Ishikawa (cell line): ENCODE results near the gene KIAA1671.

ENCODE experiments used
- CEBPB ChIP-seq: IDR thresholded peaks from 2 replicates; pipeline ENCODE4 v1.6.1; 2012
- CREB1 ChIP-seq: IDR thresholded peaks from 2 replicates; pipeline ENCODE4 v1.6.1; 2012; ENCODE audit warnings: low read depth
- EGR1 ChIP-seq: IDR thresholded peaks from 2 replicates; pipeline ENCODE4 v1.6.1; 2012
- EP300 ChIP-seq: IDR thresholded peaks from 2 replicates; pipeline ENCODE4 v1.6.1; 2012; ENCODE audit warnings: borderline replicate concordance
- FOXM1 ChIP-seq: IDR thresholded peaks from 2 replicates; pipeline ENCODE4 v1.6.1; 2012; ENCODE audit warnings: low read depth, borderline replicate concordance
- NFIC ChIP-seq: IDR thresholded peaks from 2 replicates; pipeline ENCODE4 v1.6.1; 2012
- RAD21 ChIP-seq: IDR thresholded peaks from 2 replicates; pipeline ENCODE4 v1.6.1; 2012; ENCODE audit warnings: low read depth
- TAF1 ChIP-seq: IDR thresholded peaks from 2 replicates; pipeline ENCODE4 v1.6.1; 2012; ENCODE audit warnings: low read depth, mild to moderate bottlenecking
- TCF12 ChIP-seq: IDR thresholded peaks from 2 replicates; pipeline ENCODE4 v1.6.1; 2012; ENCODE audit warnings: low read depth
- TEAD4 ChIP-seq: IDR thresholded peaks from 2 replicates; pipeline ENCODE4 v1.6.1; 2012
- YY1 ChIP-seq: IDR thresholded peaks from 2 replicates; pipeline ENCODE4 v1.6.1; 2012; ENCODE audit warnings: low read depth
- ZBTB7A ChIP-seq: IDR thresholded peaks from 2 replicates; pipeline ENCODE4 v1.6.1; 2012; ENCODE audit warnings: low read depth
- TF ChIP-seq, protein P1 (sequence below): IDR thresholded peaks from 2 replicates; pipeline ENCODE4 v1.6.1; 2012; ENCODE audit warnings: low read depth, mild to moderate bottlenecking
- TF ChIP-seq, protein P2 (sequence below): IDR thresholded peaks from 2 replicates; pipeline ENCODE4 v1.6.1; 2012
- TF ChIP-seq, protein P3 (sequence below): IDR thresholded peaks from 2 replicates; pipeline ENCODE4 v1.6.1; 2012

KIAA1671 gene

DNA sequence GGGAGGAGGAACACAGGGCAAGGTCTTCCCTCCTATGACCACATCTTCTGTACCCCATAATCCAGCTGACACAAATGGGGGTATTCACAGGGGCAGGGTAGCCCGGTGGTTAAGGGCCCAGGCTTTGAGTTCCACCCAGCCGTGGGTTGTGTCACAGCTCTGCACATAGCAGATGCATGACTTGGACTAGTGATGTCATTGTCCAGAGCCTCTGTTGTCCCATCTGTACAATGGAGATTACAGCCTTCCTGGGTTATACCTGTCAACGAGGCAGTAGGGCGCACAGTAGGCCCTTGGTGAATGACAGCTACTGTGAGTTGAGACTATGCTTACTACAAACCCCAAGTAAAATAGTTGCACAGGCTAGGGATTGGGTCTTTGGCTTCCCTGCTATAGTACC lies 147.9 kb downstream of the KIAA1671 start:
- TF ChIP-seq EP300 (no peak), CEBPB (no peak), RAD21 (no peak), TEAD4 (no peak), EGR1 (no peak), ZBTB7A (no peak), FOXM1 (no peak), TAF1 (no peak), CREB1 (no peak), TCF12 (no peak), NFIC (no peak), YY1 (no peak)
- TF ChIP-seq, protein P1, sequence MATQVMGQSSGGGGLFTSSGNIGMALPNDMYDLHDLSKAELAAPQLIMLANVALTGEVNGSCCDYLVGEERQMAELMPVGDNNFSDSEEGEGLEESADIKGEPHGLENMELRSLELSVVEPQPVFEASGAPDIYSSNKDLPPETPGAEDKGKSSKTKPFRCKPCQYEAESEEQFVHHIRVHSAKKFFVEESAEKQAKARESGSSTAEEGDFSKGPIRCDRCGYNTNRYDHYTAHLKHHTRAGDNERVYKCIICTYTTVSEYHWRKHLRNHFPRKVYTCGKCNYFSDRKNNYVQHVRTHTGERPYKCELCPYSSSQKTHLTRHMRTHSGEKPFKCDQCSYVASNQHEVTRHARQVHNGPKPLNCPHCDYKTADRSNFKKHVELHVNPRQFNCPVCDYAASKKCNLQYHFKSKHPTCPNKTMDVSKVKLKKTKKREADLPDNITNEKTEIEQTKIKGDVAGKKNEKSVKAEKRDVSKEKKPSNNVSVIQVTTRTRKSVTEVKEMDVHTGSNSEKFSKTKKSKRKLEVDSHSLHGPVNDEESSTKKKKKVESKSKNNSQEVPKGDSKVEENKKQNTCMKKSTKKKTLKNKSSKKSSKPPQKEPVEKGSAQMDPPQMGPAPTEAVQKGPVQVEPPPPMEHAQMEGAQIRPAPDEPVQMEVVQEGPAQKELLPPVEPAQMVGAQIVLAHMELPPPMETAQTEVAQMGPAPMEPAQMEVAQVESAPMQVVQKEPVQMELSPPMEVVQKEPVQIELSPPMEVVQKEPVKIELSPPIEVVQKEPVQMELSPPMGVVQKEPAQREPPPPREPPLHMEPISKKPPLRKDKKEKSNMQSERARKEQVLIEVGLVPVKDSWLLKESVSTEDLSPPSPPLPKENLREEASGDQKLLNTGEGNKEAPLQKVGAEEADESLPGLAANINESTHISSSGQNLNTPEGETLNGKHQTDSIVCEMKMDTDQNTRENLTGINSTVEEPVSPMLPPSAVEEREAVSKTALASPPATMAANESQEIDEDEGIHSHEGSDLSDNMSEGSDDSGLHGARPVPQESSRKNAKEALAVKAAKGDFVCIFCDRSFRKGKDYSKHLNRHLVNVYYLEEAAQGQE = no peak
- TF ChIP-seq, protein P2, sequence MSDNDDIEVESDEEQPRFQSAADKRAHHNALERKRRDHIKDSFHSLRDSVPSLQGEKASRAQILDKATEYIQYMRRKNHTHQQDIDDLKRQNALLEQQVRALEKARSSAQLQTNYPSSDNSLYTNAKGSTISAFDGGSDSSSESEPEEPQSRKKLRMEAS = no peak
- TF ChIP-seq, protein P3, sequence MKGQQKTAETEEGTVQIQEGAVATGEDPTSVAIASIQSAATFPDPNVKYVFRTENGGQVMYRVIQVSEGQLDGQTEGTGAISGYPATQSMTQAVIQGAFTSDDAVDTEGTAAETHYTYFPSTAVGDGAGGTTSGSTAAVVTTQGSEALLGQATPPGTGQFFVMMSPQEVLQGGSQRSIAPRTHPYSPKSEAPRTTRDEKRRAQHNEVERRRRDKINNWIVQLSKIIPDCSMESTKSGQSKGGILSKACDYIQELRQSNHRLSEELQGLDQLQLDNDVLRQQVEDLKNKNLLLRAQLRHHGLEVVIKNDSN = no peak

DNA sequence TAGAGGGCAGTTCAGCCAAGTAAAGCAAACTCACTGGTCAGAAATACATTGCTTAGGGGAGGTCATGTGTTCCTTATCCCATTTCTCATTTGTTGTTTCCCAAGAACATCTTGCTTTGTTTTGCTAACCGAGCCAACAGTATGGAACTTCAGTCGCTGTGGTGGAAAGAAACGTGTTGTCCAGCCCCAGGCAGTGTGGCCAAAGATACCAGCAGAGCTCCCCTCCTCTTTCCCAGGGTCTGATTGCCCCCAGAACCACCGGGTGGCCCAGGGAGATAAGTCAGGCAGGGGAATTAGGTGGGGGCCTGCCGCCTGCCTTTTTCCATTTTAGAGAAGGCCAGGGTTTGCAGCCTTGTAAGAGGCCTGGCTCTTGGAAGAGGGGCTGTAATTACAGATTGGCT lies 148.4 kb downstream of the KIAA1671 start:
- TF ChIP-seq TAF1 = no peak
- no peak for TF ChIP-seq FOXM1
- no peak for TF ChIP-seq TCF12
- TF ChIP-seq, protein P1 = no peak
- TF ChIP-seq TEAD4 = no peak
- TF ChIP-seq, protein P2 = no peak
- no peak for TF ChIP-seq EP300
- TF ChIP-seq CEBPB = no peak
- no peak for TF ChIP-seq NFIC
- no peak for TF ChIP-seq CREB1
- no peak for TF ChIP-seq YY1
- TF ChIP-seq, protein P3 = no peak
- TF ChIP-seq ZBTB7A = no peak
- no peak for TF ChIP-seq RAD21
- no peak for TF ChIP-seq EGR1

DNA sequence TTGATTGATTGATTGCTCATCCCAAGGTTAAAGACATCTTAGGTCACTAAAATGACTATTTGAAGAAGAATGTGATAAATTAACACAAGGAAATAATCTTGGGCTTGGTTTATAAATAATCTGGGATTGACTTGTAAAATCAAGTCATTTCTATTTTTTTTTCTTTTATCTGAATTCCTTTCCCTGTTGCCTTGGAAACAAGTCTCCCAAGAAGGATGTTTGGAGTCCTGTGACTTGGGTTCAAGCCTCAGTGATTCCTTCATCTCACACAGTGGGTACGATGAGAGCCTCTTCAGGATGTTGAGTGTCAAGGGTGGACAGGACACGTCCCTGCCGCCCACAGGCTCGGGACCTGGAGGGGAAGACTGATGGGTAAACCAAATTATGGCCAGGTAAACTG lies 149.0 kb downstream of the KIAA1671 start:
- no peak for TF ChIP-seq EP300
- no peak for TF ChIP-seq YY1
- no peak for TF ChIP-seq TCF12
- TF ChIP-seq TAF1 = no peak
- no peak for TF ChIP-seq TEAD4
- TF ChIP-seq FOXM1 = no peak
- TF ChIP-seq RAD21 = no peak
- TF ChIP-seq, protein P2 = no peak
- TF ChIP-seq, protein P3 = no peak
- TF ChIP-seq, protein P1 = no peak
- TF ChIP-seq ZBTB7A = no peak
- TF ChIP-seq EGR1 = no peak
- no peak for TF ChIP-seq CEBPB
- TF ChIP-seq NFIC = no peak
- TF ChIP-seq CREB1 = no peak

DNA sequence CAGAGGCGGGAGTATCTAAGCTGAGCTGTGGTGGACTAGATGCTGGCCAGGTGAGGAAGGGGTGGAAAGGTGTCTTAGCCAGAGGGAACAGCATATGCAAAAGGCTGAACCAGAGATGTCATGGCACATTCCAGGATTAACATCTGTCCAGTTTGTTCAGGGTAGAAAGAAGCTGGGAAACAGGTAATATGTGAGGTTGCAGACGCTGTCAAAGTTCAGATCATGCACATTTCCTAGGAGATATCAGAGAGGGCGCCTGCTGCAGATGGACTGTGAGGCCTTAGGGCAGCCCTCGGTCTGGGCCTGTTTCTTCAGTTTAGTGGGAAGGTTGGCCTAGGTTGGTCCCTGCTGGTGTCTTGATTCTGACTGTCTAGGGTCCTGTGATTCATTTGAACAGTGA lies 149.5 kb downstream of the KIAA1671 start:
- TF ChIP-seq, protein P2 = no peak
- TF ChIP-seq TCF12 (no peak), CREB1 (no peak), EGR1 (no peak), NFIC (no peak), RAD21 (no peak), ZBTB7A (no peak), EP300 (no peak), TAF1 (no peak)
- TF ChIP-seq, protein P1 = no peak
